ENCODE data around the gene MTAP.

DNA sequence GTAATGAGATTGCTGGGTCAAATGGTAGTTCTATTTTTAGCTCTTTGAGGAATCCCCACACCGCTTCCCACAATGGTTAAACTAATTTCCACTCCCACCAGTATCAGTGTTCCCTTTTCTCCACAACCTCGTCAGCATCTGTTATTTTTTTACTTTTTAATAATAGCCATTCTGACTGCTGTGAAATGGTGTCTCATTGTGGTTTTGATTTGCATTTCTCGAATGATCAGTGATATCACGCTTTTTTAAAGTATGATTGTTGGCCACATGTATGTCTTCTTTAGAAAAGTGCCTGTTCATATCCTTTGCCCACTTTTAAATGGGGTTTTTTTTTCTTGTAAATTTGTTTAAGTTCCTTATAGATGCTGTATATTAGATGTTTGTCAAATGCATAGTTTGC lies 73.5 kb downstream of the MTAP start:
- TF ChIP-seq, protein P1, sequence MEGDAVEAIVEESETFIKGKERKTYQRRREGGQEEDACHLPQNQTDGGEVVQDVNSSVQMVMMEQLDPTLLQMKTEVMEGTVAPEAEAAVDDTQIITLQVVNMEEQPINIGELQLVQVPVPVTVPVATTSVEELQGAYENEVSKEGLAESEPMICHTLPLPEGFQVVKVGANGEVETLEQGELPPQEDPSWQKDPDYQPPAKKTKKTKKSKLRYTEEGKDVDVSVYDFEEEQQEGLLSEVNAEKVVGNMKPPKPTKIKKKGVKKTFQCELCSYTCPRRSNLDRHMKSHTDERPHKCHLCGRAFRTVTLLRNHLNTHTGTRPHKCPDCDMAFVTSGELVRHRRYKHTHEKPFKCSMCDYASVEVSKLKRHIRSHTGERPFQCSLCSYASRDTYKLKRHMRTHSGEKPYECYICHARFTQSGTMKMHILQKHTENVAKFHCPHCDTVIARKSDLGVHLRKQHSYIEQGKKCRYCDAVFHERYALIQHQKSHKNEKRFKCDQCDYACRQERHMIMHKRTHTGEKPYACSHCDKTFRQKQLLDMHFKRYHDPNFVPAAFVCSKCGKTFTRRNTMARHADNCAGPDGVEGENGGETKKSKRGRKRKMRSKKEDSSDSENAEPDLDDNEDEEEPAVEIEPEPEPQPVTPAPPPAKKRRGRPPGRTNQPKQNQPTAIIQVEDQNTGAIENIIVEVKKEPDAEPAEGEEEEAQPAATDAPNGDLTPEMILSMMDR (IDR thresholded peaks at IDR 0.05; ENCODE audit: borderline replicate concordance, extremely low read depth, low read length, poor library complexity, severe bottlenecking), result no peak
- TF ChIP-seq EZH2 (IDR thresholded peaks at IDR 0.05; ENCODE audit: borderline replicate concordance, low read depth, low read length, severe bottlenecking), result no peak
